ENCODE measurements around the gene DAB2.

- TF ChIP-seq CTCF (IDR thresholded peaks at IDR 0.05) (no peak), POLR2A (IDR thresholded peaks at IDR 0.05) (no peak), EP300 (IDR thresholded peaks at IDR 0.05) (no peak)
Measured at GRCh38 chr5:39437467-39437866, 12.7 kb upstream of the DAB2 start.

Measured in gastroesophageal sphincter (tissue), 3 donors.